Uterus (tissue), 2 donors: ENCODE results near the gene HOMER2.

ENCODE experiments used
- CTCF ChIP-seq, 4 experiments: fragments of 200-600 bp in 2 of 4; fragments of 450-650 bp in 2 of 4; sonication (generic) in 2 of 4; IDR thresholded peaks; one replicate each; pipeline ENCODE4 v1.5.1; 2016 to 2019; ENCODE audit warnings: antibody characterized with exemption in 4 of 4, mild to moderate bottlenecking in 2 of 4, moderate library complexity in 1 of 4
- POLR2A ChIP-seq, 2 donors: fragments of 450-650 bp; IDR thresholded peaks; one replicate each; pipeline ENCODE4 v1.6.1; 2016; ENCODE audit warnings: antibody characterized with exemption in 2 of 2, mild to moderate bottlenecking in 1 of 2, moderate library complexity in 1 of 2

- no peak for TF ChIP-seq CTCF (IDR thresholded peaks at IDR 0.05)
- TF ChIP-seq POLR2A (IDR thresholded peaks at IDR 0.05) = no peak
Observed at GRCh38 chr15:82829234-82829633, 123.3 kb downstream of the HOMER2 start.
